ENCODE results near the gene FADS2.

FADS2 gene

DNA sequence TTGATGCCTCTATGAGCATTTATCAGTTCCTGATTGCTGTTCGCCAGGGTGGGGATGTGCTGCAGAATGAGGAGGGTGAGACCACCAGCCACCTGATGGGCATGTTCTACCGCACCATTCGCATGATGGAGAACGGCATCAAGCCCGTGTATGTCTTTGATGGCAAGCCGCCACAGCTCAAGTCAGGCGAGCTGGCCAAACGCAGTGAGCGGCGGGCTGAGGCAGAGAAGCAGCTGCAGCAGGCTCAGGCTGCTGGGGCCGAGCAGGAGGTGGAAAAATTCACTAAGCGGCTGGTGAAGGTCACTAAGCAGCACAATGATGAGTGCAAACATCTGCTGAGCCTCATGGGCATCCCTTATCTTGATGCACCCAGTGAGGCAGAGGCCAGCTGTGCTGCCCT lies 32.6 kb upstream of the FADS2 start:
- FAIRE-seq (no peak), DNase-seq (ENCODE audit: extremely low spot score, insufficient read length, low read depth) (no peak)

DNA sequence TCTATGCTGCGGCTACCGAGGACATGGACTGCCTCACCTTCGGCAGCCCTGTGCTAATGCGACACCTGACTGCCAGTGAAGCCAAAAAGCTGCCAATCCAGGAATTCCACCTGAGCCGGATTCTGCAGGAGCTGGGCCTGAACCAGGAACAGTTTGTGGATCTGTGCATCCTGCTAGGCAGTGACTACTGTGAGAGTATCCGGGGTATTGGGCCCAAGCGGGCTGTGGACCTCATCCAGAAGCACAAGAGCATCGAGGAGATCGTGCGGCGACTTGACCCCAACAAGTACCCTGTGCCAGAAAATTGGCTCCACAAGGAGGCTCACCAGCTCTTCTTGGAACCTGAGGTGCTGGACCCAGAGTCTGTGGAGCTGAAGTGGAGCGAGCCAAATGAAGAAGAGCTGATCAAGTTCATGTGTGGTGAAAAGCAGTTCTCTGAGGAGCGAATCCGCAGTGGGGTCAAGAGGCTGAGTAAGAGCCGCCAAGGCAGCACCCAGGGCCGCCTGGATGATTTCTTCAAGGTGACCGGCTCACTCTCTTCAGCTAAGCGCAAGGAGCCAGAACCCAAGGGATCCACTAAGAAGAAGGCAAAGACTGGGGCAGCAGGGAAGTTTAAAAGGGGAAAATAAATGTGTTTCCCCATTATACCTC lies 32.1 kb upstream of the FADS2 start:
- FAIRE-seq (no peak), DNase-seq (ENCODE audit: extremely low spot score, insufficient read length, low read depth) (no peak)

DNA sequence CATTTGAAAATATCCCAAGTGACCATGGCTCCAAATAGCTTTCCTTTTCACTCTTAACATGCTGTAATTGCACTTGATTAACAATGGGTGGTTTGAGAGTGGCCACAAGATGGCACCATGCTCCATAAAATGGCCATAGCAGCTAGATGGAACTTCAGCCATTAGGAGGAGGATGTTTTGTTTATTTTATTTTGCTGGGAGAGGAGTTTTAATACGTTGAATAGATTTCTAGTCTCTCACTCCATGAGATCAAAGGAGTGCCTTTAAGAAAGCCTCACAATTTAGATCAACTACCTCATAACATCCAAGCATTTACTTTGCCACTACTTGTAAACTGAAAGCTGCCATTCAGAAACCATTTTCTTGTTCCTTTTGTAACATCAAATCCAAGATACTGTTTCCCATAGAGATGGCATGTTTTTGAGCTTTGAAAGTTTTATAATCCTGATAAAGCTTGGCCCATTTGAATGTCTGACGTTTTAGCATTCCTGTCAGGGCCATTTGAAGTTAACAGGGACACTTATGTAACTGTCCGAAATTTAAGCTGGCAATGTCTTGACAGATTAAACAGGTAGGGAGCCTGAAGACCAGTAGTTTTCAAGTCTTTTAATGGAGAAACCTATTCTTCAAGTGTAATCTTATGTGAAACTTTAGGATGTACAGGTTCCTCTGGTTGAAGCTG lies 30.7 kb upstream of the FADS2 start:
- FAIRE-seq (peak; percentile 72), DNase-seq (ENCODE audit: extremely low spot score, insufficient read length, low read depth) (peak; percentile 43)

- no peak for FAIRE-seq
- no peak for DNase-seq (ENCODE audit: extremely low spot score, insufficient read length, low read depth)
Observed at GRCh38 chr11:61799665-61800284, 28.3 kb upstream of the FADS2 start.

DNA sequence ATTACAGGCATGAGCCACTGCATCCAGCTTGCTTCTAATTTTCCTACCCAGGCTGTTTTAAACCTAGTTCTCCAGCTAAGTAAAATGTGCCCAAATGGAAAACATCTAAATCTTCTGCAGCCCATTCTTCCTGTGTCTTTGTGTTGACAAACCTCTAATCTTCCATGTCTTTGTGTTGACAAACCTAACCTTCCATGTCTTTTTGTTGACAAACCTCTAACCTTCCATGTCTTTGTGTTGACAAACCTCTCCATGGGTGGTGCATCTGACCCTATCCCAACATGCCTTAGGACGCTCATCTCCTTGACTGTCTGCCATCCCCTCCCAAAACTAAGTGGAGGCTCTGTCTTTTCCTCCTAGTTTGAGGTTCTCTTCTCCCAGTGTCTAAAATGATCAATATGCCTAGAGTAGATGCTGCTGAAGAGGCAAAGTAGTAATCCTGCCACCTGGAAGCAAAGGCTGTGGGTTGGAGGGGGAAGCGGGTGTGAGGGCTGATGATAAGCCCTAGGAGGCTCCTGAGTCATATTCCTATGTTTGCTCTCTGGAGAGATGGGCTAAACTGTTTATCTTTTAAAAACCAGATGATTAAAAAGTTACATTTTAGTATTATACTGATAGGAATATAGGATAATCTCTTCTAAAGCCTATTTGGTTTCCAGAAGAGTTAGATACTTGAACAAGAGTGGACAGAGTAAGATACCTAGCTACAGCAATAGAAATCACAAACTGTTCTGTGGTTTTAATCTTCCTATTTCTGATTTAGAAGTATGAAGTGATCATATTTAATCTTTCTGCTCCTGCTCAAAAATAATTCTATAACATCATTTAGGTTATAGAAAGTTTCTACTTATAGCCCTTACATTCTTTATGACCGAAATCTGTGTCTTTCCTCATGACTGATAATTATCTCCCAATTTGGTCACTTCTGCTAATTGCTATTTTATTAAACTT lies 27.5 kb upstream of the FADS2 start:
- no peak for DNase-seq (ENCODE audit: extremely low spot score, insufficient read length, low read depth)
- no peak for FAIRE-seq

GRCh38 chr11:61802605-61803004 lies 25.5 kb upstream of the FADS2 start:
- FAIRE-seq (no peak), DNase-seq (ENCODE audit: extremely low spot score, insufficient read length, low read depth) (no peak)

DNA sequence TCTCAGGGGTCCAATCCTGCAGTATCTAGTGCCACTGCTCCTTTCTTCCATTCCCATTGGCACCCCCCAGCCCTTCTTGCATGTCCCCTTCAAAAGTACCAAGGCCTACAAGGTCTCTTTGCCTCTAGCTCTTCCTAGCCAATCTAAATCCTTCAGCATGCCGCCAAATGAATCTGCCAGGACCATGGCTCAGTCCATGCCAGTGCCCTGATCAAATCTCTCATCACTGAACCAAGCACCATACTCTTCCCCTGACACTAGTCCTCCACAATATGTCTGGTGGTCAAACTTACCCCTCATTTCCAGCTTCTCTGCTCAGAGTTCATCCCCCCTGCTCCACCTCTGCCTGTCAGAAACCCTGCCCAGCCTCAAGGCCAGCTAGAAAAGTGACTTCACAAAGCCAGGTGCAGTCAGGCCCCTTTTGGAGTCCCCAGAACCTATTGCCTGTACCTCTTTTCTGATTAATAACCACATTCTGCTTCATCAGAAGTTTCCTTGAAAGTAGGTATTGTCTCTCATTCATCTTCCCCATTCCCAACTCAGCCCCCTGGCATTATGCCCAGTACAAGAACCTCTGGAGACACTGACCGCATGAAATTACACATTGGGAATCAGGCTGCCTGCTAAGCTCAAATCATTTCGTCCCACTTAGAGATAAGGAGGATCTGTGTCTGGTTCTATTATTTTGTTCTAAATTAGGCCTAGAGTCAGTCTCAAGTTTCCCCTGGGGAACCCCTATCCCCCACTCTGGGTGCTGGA lies 24.0 kb upstream of the FADS2 start:
- DNase-seq (ENCODE audit: extremely low spot score, insufficient read length, low read depth): no peak
- no peak for FAIRE-seq

DNA sequence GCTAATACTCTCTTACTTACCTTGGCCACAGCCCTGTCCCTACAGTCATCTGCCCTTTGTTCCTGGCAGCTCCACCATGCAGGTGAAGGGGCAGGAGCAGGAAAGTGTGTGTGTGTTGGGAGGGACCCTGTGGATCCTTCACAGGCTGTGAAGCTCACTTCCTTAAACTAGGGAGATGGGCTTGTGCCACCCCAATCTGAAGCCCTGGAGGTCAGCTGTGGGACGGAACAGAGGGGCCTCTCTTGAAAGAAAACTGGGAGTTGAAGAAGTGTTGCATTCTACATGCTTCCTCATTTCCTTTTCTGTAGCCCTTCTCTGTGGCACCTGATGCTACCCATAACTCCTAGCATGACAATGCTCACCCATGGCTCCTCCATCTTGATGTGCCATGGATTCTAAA lies 23.0 kb upstream of the FADS2 start:
- DNase-seq (ENCODE audit: extremely low spot score, insufficient read length, low read depth): no peak
- no peak for FAIRE-seq

GRCh38 chr11:61806785-61807184 lies 21.3 kb upstream of the FADS2 start:
- no peak for FAIRE-seq
- DNase-seq (ENCODE audit: extremely low spot score, insufficient read length, low read depth): no peak

DNA sequence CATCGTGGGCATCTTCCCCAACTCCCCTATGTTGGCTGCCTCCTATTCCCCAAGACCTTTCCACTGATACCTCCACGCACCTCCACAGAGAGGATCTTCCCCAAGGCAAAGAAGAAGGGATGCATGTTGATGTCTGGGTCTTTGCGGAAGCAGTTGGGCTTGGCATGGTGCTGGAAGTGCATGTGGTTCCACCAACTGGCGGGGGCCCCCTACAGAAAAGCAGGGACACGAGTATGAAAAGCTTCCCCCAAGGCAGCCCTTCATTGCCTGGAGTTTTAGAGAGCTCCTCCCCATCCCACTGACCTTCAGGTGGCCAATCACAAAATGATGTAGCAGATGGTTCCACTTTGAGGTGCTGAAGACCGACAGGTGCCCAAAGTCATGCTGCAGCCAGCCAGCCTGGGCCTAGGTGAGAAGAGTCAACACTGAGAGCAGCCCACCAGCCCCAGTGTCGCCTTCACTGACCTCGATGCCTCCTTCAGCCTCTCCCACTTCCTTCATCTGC lies 17.4 kb upstream of the FADS2 start:
- DNase-seq (ENCODE audit: extremely low spot score, insufficient read length, low read depth): no peak
- no peak for FAIRE-seq

GRCh38 chr11:61811831-61812230 lies 16.3 kb upstream of the FADS2 start:
- DNase-seq (ENCODE audit: extremely low spot score, insufficient read length, low read depth) (no peak), FAIRE-seq (no peak)

DNA sequence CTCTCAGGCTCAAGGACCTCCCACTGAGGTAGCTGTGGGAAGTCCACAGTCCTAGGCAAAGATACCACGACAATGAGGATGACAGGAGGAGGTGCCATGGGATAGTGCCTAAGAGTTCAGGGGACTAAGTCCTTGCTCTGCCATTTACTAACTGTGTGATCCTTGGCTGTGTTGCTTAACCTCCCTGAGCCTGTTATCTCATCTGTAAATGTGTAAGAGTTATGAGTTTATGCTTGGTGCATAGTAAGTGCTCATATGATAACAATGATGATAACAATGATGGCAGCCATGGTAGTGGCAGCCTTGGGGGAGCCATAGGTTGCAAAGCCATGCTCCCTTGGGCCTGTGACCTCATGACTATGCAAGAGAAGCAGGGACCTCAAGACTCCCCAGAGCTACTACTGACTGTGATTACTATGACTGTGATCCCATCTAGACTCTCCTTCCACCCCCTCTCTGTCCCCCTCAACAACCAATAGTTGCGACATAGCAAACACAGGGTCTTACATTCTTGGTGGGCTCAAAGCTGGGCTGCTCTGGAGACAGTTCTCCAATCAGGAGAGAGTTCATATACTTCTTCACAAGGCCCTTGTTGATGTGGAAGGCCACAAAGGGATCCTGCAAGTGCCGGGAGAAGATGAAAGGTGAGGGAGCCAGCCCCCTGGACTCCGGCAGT lies 15.2 kb upstream of the FADS2 start:
- DNase-seq (ENCODE audit: extremely low spot score, insufficient read length, low read depth): no peak
- no peak for FAIRE-seq

DNA sequence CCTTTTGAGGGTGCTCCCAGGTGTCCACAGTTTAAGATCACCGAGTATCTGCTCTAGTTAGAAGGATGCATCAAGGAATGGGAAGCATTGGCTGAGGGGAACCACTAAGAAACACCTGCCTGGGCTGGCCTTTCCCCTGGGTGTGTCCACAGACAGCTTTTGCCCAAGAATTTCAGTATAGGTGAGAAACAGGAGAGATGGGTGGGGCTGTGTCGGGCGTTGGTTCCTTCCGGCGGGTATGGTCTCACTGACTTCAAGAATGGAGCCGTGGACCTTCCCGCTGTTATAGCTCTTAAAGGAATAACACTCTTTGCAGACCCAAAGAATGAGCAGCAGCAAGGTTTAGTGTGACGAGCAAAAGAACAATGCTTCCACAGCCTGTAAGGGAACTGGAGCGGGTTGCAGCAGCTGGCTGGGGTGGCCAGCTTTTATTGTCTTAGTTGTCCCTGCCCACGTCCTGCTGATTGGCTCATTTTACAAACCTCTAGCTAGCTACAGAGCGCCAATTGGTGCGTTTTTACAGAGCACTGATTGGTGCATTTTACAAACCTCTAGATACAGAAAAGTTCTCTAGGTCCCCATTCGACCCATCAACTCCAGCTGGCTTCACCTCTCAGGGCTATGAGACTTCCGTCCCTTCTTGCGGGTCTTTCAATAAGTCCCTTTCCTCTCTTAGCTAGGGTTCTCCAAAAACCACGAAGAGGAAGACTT lies 13.7 kb upstream of the FADS2 start:
- FAIRE-seq (no peak), DNase-seq (ENCODE audit: extremely low spot score, insufficient read length, low read depth) (no peak)

GRCh38 chr11:61814958-61815789 lies 12.9 kb upstream of the FADS2 start:
- peak; percentile 77 for FAIRE-seq
- DNase-seq (ENCODE audit: extremely low spot score, insufficient read length, low read depth): no peak

- FAIRE-seq (no peak), DNase-seq (ENCODE audit: extremely low spot score, insufficient read length, low read depth) (no peak)
Observed at GRCh38 chr11:61815790-61816735, 12.0 kb upstream of the FADS2 start.

DNA sequence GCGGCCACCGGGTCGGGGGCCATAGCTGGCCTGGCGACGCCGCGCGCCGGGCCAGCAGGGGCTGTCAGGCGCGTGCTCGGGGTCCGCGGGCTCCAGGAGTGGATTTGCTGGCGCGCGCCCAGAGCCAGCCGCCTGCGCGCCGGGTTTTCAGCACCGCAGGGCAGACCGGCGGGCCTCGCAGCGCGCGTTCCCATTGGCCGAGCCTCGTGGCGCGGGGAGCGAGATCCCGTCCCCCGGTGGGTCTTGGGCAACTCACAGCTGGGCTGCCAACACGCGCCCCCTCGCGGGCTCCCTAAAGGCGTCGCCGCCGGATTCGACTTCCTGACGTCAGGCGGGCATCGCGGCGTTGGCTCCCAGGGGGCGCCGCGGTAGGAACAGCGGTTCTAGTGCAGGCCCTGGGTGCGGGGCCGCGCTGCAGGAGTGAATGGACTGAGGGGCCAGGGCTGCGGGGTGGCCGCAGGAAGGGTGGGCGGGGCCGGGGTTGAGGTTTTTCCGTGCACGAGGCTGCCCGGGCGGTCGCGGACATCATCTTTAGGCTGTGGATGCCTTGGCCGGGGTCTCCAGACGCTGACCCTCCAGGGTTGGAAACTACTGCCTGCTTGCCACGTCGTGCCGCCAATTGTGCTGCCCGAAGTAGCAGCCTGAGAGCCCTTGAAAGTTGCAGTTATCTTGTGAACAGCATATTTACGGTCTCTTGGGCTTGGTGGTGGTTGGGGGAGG lies 11.2 kb upstream of the FADS2 start, which contains the start of gene FADS1:
Gene FADS1 (minus strand): TSS at position 268 of the 720 bp plus-strand sequence. CDS start 74 bp downstream, at position 194.
- DNase-seq (ENCODE audit: extremely low spot score, insufficient read length, low read depth): no peak
- FAIRE-seq: peak; percentile 47

Data from GM18507 (cell line).